ENCODE results near the gene PXDC1. TPM values are rescaled to one million over a fixed set of nuclear protein-coding genes. Genes with fewer than 3 reads are reported as not detected.
A peak's percentile ranks its signal among the peaks of the same experiment; 100 is the strongest.

The PXDC1 gene, protein sequence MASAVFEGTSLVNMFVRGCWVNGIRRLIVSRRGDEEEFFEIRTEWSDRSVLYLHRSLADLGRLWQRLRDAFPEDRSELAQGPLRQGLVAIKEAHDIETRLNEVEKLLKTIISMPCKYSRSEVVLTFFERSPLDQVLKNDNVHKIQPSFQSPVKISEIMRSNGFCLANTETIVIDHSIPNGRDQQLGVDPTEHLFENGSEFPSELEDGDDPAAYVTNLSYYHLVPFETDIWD
- 75.9 TPM for total RNA-seq

DNA sequence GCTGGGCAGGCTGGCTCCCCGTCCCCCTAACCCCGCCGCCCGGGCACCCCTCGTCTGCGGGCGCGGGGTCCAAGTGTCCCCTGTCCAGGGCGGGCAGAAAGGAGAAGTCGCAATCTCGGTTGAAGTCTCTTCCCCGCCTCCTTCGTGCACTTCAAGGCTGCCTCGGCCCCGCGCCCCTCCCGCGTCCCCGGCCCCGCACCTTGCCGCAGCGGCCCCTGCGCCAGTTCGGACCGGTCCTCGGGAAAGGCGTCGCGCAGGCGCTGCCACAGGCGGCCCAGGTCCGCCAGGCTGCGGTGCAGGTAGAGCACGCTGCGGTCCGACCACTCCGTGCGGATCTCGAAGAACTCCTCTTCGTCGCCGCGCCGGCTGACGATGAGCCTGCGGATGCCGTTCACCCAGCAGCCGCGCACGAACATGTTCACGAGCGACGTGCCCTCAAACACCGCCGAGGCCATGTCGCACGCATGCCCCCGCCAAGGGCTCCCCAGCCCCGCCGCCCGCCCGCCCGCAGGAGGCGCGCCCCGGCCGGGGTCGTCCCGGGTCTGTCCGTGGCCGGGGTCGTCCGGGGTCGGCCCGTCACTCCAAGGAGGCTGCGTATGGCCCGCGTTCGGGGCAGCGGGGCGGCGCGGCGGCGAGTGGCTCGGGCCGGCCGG lies at the start of gene PXDC1:
TSS of gene PXDC1 (minus strand) at position 637 of the 653 bp plus-strand sequence. CDS start at position 455, 182 bp downstream.
- no peaks in the 10 kb centered on the region for H3K9me3 ChIP-seq
- no peak for DNase-seq (ENCODE audit: extremely low spot score in 2 of 2)
- TF ChIP-seq, protein P1, sequence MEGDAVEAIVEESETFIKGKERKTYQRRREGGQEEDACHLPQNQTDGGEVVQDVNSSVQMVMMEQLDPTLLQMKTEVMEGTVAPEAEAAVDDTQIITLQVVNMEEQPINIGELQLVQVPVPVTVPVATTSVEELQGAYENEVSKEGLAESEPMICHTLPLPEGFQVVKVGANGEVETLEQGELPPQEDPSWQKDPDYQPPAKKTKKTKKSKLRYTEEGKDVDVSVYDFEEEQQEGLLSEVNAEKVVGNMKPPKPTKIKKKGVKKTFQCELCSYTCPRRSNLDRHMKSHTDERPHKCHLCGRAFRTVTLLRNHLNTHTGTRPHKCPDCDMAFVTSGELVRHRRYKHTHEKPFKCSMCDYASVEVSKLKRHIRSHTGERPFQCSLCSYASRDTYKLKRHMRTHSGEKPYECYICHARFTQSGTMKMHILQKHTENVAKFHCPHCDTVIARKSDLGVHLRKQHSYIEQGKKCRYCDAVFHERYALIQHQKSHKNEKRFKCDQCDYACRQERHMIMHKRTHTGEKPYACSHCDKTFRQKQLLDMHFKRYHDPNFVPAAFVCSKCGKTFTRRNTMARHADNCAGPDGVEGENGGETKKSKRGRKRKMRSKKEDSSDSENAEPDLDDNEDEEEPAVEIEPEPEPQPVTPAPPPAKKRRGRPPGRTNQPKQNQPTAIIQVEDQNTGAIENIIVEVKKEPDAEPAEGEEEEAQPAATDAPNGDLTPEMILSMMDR (IDR thresholded peaks at IDR 0.05): no peak
- TF ChIP-seq POLR2AphosphoS5 (IDR thresholded peaks at IDR 0.05; ENCODE audit: insufficient read depth in 1 of 2, low read depth in 1 of 2) (no peak), POLR2A (IDR thresholded peaks at IDR 0.05) (no peak)
- H3K4me3 ChIP-seq: peak within 1 kb of the TSS; percentile 89 to 100
- no peaks in the 10 kb centered on the region for H3K27me3 ChIP-seq
- H3K4me1 ChIP-seq: peaks cover 37% of the 10 kb centered on the region
- peak within 1 kb of the TSS; percentile 100 for H3K27ac ChIP-seq
- no peaks in the 10 kb centered on the region for H3K36me3 ChIP-seq
- intact Hi-C loops (cut with DNase I): loop anchor here (5.0 kb wide), 2 partner anchors 76 to 96 kb away; partner anchors contain the start of gene FAM50B

DNA sequence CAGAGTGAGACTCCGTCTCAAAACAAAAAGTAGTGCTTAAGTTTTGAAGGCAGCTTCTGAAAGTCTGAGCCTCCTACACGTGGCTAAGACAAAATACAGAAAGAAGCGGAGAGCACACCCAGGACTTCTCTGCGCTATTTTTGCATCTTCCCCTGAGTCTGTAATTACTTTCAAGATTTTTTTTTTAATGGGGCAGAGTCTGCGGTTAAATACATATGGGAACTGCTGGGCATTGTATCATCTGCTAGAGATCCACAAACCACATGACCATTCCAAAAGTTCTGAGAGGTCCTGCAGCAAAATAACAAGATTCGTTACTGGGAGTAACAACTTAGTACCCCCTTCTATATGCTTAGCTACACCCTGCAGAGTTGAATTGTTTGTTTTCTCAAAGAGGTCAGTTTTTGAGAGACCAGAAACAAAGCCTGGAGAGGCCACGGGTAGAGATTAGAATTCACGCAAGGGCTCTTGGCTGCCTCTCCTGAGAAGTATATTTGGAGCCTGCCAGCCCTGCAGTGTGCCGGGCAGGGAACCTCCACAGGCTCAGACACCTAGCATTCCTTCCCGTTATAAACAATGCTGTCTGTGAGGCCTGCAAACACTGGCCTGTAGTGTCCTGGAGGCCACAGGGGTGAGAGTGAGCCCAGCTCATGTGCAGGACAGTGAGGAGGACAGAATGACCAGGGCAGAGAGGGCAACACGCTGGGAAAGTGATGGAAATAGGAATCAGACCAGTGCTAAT lies 49.5 kb upstream of the PXDC1 start:
- intact Hi-C loops (cut with DNase I): loop anchor here (5.0 kb wide), 1 partner anchor 944 kb away; no protein-coding TSS in a partner anchor
- H3K27ac ChIP-seq: no peak overlapping the region
- H3K4me1 ChIP-seq: peaks cover 24% of the 10 kb centered on the region
- no peaks in the 10 kb centered on the region for H3K27me3 ChIP-seq
- no peaks in the 10 kb centered on the region for H3K9me3 ChIP-seq
- no peak for DNase-seq (ENCODE audit: extremely low spot score in 2 of 2)
- no peaks in the 10 kb centered on the region for H3K36me3 ChIP-seq
- H3K4me3 ChIP-seq: no peak overlapping the region
- TF ChIP-seq POLR2AphosphoS5 (IDR thresholded peaks at IDR 0.05; ENCODE audit: insufficient read depth in 1 of 2, low read depth in 1 of 2) (no peak), POLR2A (IDR thresholded peaks at IDR 0.05) (no peak)
- TF ChIP-seq, protein P1 (IDR thresholded peaks at IDR 0.05): no peak

DNA sequence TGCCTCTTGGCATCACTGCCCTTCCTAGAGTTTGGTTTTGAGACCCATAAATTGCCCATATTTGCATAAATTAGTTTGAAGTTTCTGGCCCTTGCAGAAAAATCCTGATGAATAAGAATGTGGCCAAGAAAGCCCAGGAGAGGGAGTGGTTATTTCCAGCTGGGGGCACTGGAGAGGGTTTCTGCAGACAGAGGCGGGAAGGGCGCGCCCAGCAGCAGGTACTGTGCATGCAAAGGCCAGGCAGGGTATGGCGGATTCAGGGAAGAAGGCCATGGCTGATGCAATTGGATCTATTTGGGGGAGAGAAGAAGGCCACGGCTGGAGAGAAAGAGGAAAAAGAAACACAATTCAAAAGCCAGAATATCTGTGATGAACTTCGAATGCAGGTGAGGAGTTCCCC lies 48.2 kb upstream of the PXDC1 start:
- intact Hi-C loops (cut with DNase I): loop anchor here (5.0 kb wide), 1 partner anchor 942 kb away; no protein-coding TSS in a partner anchor
- no peak for DNase-seq (ENCODE audit: extremely low spot score in 2 of 2)
- Histone ChIP-seq H3K27me3 (no peaks in the 10 kb centered on the region), H3K36me3 (no peaks in the 10 kb centered on the region), H3K9me3 (no peaks in the 10 kb centered on the region), H3K4me3 (no peak overlapping the region), H3K4me1 (peaks cover 27% of the 10 kb centered on the region), H3K27ac (no peak overlapping the region)
- TF ChIP-seq, protein P1 (IDR thresholded peaks at IDR 0.05): no peak
- TF ChIP-seq POLR2AphosphoS5 (IDR thresholded peaks at IDR 0.05; ENCODE audit: insufficient read depth in 1 of 2, low read depth in 1 of 2) (no peak), POLR2A (IDR thresholded peaks at IDR 0.05) (no peak)

DNA sequence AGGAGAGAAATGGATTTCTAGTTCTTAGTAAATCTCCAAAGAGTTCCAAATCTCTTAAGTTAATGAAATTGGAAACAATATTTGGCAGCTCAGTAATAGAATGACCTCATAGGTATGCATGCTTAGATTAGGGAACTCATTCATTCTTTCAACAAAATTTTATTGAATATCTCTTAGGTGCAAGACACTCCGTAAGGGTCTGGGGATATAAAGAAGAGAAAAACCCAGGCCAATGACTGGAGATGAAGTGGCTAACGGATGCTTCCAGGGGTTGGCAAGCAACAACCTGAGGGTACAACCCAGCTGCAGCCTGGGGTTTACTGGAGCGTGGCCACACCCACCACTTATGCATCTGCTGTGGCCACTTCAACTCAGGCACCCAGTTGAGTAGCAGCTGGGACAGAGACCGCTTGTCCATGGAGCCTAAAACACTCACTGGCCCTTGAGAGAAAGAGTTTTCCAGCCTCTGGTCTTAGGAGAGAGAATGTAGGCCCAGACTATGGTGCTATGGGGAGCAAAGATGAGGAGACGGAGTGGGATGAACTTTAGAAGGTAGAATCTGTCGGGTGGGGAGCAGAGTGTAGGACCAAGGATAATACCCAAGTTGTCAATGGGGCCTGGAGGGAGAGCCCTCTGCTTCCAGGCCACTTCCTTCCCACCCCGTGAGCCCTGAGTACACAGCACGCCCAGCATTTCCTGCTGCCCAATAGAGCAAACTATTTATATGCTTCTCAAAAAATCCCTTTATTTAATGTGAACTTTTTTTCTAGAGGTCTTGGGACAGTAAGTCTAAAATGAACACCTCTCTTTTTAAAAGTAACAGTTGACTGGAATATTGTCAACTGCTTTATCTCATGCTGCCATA lies 46.8 kb upstream of the PXDC1 start:
- Histone ChIP-seq H3K27me3 (no peaks in the 10 kb centered on the region), H3K4me3 (no peak overlapping the region), H3K27ac (no peak overlapping the region), H3K4me1 (peaks cover 13% of the 10 kb centered on the region), H3K9me3 (no peaks in the 10 kb centered on the region), H3K36me3 (no peaks in the 10 kb centered on the region)
- TF ChIP-seq POLR2A (IDR thresholded peaks at IDR 0.05): no peak
- TF ChIP-seq, protein P1 (IDR thresholded peaks at IDR 0.05): no peak
- no peak for TF ChIP-seq POLR2AphosphoS5 (IDR thresholded peaks at IDR 0.05; ENCODE audit: insufficient read depth in 1 of 2, low read depth in 1 of 2)
- no peak for DNase-seq (ENCODE audit: extremely low spot score in 2 of 2)
- intact Hi-C loops (cut with DNase I): no loop called here
